Calu3 (cell line): ENCODE data around the gene MACROH2A1. TPM values are rescaled to one million over a fixed set of nuclear protein-coding genes. Genes with fewer than 3 reads are reported as not detected.
"Not testable (repeated sequence)": the region's sequence is repeated elsewhere in the genome, so short reads cannot be mapped to it uniquely, and the experiment has no call there.

Experiments
- BruUV-seq: library from RNA; stranded (reverse); fragments of 400-500 nt; replicated peaks from 2 replicates; lab custom pipeline; 2021; lab: Mats Ljungman, UMichigan
- CTCF ChIA-PET: fragments of 300-600 bp; sonication (Branson Sonifier 250); formaldehyde crosslinking; loops from one replicate; lab custom pipeline; 2022; ENCODE audit warnings: antibody characterized with exemption; lab: Charles Lee
- DNase-seq: peaks from one replicate; pipeline ENCODE4 v3.0.0; 2022
- H3K27ac Mint-ChIP-seq: one replicate; pipeline ENCODE4 v1.8.0; 2022; ENCODE audit warnings: mixed read lengths; ENCODE audit not compliant: unreplicated experiment
- H3K27me3 Mint-ChIP-seq: one replicate; pipeline ENCODE4 v1.8.0; 2022; ENCODE audit warnings: mixed read lengths; ENCODE audit not compliant: unreplicated experiment
- H3K36me3 Mint-ChIP-seq: one replicate; pipeline ENCODE4 v1.8.0; 2022; ENCODE audit warnings: mild to moderate bottlenecking, moderate library complexity, mixed read lengths; ENCODE audit not compliant: insufficient read depth, unreplicated experiment
- H3K4me1 Mint-ChIP-seq: one replicate; pipeline ENCODE4 v1.8.0; 2022; ENCODE audit warnings: mild to moderate bottlenecking, low read depth, mixed read lengths; ENCODE audit not compliant: unreplicated experiment
- H3K4me3 Mint-ChIP-seq: one replicate; pipeline ENCODE4 v1.8.0; 2022; ENCODE audit warnings: mild to moderate bottlenecking, low read depth, moderate library complexity, mixed read lengths; ENCODE audit not compliant: unreplicated experiment
- H3K9me3 Mint-ChIP-seq: one replicate; pipeline ENCODE4 v1.8.0; 2022; ENCODE audit warnings: low read depth, mixed read lengths; ENCODE audit not compliant: unreplicated experiment
- intact Hi-C: fragments of 100-400 bp; cut with micrococcal nuclease; formaldehyde crosslinking; loops from one replicate; pipeline ENCODE4 v1.10.0; 2022; ENCODE audit not compliant: unreplicated experiment
- total RNA-seq: library from RNA; stranded (reverse); gene quantifications from 2 replicates; pipeline ENCODE4 v1.2.3, GENCODE V29; 2022
- TF ChIP-seq, protein P1 (sequence below): fragments of 200-600 bp; IDR thresholded peaks from one replicate; pipeline ENCODE4 v1.8.0; 2022; ENCODE audit warnings: antibody characterized with exemption; ENCODE audit not compliant: unreplicated experiment

MACROH2A1 gene
- total RNA-seq, 1 experiment from 2014 or later, result 368 TPM

DNA sequence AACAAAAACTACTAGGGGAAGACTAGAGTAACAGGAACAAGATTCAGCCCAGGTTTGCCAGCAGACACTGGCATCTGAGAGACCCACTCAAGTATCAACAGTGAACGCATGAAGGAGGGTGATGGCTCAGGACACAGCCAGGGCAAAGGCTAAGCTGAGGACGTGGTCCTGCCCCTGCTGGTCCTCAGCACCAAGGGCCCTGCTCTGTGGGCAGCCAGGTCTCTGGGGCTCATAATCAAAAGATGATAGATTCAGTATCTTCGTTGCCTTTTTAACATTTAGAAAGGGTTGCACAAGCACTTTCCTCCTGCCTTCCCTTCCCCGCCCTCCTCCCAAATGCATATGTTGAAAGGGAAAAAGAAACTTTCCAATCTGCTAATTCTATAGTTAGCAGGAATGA, 31.5 kb downstream of the MACROH2A1 start:
- Mint-ChIP-seq H3K4me3 (no peak overlapping the region), H3K27ac (no peak overlapping the region), H3K4me1 (no peaks in the 10 kb centered on the region), H3K9me3 (no peaks in the 10 kb centered on the region), H3K36me3 (peaks cover 60% of the 10 kb centered on the region), H3K27me3 (no peaks in the 10 kb centered on the region)
- no peak for DNase-seq
- TF ChIP-seq, protein P1, sequence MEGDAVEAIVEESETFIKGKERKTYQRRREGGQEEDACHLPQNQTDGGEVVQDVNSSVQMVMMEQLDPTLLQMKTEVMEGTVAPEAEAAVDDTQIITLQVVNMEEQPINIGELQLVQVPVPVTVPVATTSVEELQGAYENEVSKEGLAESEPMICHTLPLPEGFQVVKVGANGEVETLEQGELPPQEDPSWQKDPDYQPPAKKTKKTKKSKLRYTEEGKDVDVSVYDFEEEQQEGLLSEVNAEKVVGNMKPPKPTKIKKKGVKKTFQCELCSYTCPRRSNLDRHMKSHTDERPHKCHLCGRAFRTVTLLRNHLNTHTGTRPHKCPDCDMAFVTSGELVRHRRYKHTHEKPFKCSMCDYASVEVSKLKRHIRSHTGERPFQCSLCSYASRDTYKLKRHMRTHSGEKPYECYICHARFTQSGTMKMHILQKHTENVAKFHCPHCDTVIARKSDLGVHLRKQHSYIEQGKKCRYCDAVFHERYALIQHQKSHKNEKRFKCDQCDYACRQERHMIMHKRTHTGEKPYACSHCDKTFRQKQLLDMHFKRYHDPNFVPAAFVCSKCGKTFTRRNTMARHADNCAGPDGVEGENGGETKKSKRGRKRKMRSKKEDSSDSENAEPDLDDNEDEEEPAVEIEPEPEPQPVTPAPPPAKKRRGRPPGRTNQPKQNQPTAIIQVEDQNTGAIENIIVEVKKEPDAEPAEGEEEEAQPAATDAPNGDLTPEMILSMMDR, result no peak
- CTCF ChIA-PET, result no interaction called here
- intact Hi-C loops, result no loop called here
- BruUV-seq, result no TSS peak

DNA sequence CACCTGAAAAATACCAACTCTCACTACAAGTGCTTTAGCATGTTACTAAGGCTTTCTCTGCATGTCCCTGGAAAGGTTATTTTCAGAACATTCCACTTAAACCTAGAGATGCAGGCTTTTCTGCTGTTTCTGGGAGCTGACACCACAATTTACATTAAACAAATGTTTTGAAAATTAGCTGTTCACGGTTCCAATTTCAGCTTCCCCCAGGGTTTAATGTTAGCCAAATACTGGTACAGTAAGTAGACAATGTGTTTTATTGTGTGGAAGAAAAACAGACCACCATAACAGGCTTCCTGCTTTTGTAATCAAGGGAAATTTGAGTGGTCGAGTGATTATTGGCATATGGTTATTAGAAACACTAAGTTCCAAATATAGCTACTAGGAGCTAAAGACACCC, 32.0 kb downstream of the MACROH2A1 start:
- Mint-ChIP-seq H3K4me3 (no peak overlapping the region), H3K9me3 (no peaks in the 10 kb centered on the region), H3K4me1 (no peaks in the 10 kb centered on the region), H3K36me3 (peaks cover 57% of the 10 kb centered on the region), H3K27ac (no peak overlapping the region), H3K27me3 (no peaks in the 10 kb centered on the region)
- TF ChIP-seq, protein P1, result no peak
- CTCF ChIA-PET, result no interaction called here
- no peak for DNase-seq
- no TSS peak for BruUV-seq
- intact Hi-C loops, result no loop called here

DNA sequence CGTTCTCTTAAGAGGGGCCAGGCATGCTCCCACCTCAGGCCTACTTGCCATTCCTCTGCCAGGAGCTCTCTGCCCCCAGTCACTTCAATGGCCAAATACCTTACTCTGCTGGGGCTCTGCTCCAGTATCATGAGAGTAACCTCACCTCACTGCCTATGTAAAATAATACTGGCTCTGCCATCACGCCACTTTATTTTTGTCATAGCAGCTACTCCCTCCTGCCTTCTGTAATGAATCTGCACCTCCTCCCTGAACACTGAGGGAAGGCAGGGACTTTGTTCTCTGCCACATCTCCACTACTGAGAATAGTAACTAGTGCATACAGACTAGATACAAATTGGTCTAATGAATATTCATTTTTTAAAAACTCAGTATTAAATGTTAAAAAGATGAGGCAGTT, 33.8 kb downstream of the MACROH2A1 start:
- Mint-ChIP-seq H3K27ac (no peak overlapping the region), H3K27me3 (no peaks in the 10 kb centered on the region), H3K4me3 (no peak overlapping the region), H3K36me3 (peaks cover 52% of the 10 kb centered on the region), H3K4me1 (no peaks in the 10 kb centered on the region), H3K9me3 (no peaks in the 10 kb centered on the region)
- TF ChIP-seq, protein P1, result no peak
- CTCF ChIA-PET, result no interaction called here
- DNase-seq, result no peak
- BruUV-seq, result no TSS peak
- intact Hi-C loops, result no loop called here

DNA sequence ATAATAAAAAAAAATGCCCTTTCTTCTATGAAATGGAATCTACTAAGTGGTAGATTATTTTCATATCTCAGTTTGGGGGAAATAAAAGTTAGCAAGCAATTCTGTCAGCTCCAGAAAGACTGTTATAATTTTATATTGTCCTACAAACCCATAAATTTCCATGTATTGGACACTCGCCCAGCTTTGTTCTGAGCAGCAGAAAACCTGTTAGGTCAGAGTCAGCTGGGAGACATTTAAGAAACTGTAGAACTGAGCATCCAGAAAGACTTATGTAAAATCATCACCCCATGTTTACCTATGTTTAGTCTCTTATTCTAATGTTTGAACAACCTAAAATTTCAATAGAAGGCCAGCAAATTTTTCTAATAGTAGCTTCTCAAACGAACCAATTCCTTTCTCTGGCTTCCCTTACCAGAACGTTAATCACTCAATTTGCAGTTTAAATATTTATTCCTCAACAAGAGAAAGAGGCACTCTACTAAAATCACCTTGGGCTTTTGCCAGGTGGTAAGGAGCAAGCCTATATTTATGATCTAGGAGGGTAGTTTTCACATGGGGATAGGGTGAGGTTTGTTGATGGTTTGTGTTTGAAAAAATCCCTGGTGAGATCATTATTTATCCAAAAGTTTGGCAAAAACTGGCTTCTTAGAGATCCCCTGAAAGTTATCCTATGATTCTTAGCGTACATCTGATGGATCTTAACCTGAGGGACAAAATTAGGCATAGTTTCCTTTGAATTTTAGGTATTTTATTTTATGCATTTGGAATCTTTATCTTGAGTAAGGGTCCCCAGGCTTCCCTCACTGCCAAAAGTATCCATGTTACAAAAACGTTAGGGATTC, 34.4 kb downstream of the MACROH2A1 start:
- H3K27ac Mint-ChIP-seq, result no peak overlapping the region
- H3K4me3 Mint-ChIP-seq, result no peak overlapping the region
- H3K36me3 Mint-ChIP-seq, result peaks cover 47% of the 10 kb centered on the region
- H3K9me3 Mint-ChIP-seq, result no peaks in the 10 kb centered on the region
- intact Hi-C loops, result no loop called here
- no peaks in the 10 kb centered on the region for H3K27me3 Mint-ChIP-seq
- no TSS peak for BruUV-seq
- H3K4me1 Mint-ChIP-seq, result no peaks in the 10 kb centered on the region
- CTCF ChIA-PET, result no interaction called here
- no peak for DNase-seq
- TF ChIP-seq, protein P1, result no peak

DNA sequence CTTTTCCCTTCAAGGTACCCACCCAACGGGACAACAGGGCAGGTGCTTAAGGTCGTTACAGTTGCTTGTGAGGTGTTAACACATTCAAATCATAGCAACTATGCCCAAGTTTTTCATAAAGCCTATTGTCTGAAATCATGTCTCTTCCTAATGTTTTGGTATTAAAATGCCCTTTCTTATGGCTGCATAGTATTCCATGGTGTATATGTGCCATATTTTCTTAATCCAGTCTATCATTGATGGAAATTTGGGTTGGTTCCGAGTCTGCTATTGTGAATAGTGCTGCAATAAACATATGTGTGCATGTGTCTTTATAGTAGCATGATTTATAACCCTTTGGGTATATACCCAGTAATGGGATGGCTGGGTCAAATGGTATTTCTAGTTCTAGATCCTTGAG, 35.7 kb downstream of the MACROH2A1 start:
- intact Hi-C loops, H3K27me3 Mint-ChIP-seq, H3K9me3 Mint-ChIP-seq, CTCF ChIA-PET, H3K4me1 Mint-ChIP-seq, BruUV-seq, DNase-seq, H3K4me3 Mint-ChIP-seq: not testable (repeated sequence)
- Mint-ChIP-seq H3K27ac (peak overlapping the region; percentile 53), H3K36me3 (peaks cover 43% of the 10 kb centered on the region)
